HG03575 (cell line): ENCODE measurements around the gene CFAP61.

Experiments used
- ATAC-seq: cut with Tn5 transposase; IDR thresholded peaks from one replicate; pipeline ENCODE4 v1.9.1; 2021; ENCODE audit not compliant: unreplicated experiment, insufficient number of reproducible peaks, low FRiP score; ENCODE audit errors: extremely low read depth

Gene CFAP61

DNA sequence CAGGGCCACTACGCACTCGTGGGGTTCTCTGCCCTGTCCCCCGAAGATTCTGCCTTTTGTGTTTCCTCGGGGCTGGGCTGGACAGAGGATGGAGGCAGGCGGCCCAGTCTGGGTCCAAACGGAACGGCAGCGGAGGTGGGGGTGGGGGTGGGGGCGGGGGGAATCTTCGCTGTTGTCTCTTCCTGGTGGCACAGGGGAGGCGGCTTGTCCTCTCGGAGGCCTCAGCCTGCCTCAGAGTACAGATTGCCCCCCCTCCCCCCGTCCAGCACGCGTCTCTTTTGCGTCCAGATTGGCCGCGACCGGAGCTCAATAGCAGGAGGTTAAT is 314.2 kb downstream of the CFAP61 start:
- no peak for ATAC-seq

DNA sequence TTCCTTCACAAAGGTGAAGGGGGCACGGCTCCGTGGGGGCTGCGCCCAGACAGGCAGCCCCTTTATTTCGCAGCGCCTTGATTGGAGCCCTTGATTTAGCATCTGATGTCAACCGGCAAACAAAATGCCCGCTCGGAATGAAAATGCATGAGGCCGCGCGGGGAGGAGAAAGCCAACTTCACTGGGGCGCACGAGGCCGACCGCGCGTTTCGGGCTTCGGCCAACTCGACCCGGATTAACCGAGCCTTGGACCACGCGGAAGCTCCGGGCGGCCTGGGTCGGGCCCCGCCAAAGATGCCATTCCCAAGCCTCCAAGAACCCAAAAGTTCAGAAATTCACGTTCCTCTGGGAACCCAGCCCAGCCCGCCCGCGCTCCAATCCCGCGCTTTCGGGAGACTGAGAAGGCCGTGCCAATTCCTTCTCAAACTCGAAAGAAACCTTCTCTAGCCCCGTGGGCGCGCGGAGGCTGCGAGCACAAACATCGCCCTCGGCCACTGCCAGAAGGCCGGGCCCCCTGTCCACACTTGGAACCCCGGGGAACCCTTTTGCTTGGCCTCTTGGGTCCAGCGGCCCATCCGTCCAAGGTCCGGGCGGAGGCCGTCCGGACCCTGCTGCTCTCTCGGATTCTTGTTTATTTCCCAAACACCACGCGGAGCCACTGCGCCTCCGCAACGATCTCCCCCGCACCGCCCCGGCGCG is 314.7 kb downstream of the CFAP61 start:
- no peak for ATAC-seq

DNA sequence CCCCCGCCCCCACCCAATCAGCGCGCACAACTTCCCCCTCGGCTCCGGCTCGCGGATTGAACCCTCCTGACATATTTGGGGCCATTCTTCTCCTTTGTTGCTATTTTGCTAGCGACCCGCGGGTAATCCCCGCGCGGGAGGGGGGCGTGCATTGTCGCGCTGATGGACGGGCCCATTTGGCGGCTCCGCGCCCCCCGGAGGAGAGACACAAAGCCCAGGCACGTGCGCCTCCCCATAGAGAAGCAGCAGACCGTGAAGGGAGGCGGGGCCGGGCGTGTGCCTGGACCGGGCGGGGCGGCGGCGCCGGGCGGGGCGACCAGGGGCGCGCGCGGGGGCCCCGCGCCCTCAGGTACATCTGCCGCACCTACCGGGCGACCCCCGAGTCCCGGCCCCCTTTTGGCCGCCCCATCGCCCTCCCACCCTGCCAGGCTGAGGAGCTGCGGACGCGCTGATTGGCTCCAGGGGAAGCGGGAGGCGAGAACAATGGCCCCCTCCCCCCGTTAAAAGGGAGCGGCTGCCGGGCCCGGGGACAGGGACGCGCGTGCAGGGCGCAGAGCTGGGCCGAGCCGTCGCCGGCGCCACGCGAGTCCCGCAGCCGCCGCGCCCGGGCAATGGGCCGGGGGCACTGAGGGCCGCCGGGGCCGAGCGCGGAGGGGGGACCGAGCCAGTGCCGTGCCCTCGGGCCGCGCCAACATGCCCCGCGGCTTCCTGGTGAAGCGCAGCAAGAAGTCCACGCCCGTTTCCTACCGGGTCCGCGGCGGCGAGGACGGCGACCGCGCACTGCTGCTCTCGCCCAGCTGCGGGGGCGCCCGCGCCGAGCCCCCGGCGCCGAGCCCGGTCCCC is 315.5 kb downstream of the CFAP61 start, which contains the start of gene INSM1:
TSS of gene INSM1 (plus strand) at position 530 of the 843 bp plus-strand sequence. CDS start at position 694, 164 bp downstream.
- no peak for ATAC-seq

DNA sequence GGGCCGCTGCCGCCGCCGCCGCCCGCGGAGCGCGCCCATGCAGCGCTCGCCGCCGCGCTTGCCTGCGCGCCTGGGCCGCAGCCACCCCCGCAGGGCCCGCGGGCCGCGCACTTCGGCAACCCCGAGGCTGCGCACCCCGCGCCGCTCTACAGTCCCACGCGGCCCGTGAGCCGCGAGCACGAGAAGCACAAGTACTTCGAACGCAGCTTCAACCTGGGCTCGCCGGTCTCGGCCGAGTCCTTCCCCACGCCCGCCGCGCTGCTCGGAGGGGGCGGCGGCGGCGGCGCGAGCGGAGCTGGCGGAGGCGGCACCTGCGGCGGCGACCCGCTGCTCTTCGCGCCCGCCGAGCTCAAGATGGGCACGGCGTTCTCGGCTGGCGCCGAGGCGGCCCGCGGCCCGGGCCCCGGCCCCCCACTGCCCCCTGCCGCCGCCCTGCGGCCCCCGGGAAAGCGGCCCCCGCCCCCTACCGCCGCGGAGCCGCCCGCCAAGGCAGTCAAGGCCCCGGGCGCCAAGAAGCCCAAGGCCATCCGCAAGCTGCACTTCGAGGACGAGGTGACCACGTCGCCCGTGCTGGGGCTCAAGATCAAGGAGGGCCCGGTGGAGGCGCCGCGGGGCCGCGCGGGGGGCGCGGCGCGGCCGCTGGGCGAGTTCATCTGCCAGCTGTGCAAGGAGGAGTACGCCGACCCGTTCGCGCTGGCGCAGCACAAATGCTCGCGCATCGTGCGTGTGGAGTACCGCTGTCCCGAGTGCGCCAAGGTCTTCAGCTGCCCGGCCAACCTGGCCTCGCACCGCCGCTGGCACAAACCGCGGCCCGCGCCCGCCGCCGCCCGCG is 316.3 kb downstream of the CFAP61 start:
- no peak for ATAC-seq

DNA sequence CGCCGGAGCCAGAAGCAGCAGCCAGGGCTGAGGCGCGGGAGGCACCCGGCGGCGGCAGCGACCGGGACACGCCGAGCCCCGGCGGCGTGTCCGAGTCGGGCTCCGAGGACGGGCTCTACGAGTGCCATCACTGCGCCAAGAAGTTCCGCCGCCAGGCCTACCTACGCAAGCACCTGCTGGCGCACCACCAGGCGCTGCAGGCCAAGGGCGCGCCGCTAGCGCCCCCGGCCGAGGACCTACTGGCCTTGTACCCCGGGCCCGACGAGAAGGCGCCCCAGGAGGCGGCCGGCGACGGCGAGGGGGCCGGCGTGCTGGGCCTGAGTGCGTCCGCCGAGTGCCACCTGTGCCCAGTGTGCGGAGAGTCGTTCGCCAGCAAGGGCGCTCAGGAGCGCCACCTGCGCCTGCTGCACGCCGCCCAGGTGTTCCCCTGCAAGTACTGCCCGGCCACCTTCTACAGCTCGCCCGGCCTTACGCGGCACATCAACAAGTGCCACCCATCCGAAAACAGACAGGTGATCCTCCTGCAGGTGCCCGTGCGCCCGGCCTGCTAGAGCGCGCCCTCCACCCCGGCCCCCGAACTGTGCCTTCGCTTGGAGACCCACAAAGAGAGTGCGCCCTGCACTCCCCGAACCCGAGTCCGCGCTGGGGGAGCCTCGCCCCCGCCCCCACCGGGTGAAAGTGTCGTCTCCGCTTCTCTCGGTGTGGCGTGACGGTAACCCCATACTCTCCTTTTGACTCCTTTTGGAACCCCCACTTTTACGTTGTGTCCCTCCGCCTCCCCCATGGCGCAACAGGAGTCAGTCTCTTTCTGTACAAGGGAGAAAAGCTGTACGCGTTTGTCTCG is 317.1 kb downstream of the CFAP61 start:
- ATAC-seq, result no peak

DNA sequence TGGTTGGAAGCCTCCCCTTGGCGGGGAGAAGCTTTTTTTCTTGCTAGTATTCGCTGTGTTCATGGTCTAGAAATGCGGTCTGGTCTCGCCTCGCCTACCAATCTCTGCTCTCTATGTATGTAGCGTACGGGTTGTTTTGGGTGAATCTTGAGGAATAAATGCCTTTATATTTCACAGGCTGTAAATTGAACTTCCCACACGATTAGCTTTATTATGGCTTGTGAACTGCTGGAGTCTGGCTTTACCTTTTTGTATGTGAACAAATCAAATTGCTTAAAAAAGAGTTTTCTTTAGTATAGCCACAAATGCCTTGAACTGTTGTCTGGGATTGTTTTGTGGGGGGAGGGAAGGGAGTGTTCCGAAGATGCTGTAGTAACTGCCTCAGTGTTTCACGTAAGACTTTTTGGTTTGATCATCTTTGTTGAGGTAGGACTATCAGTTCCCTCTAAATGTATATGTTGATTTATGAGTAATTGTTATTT is 317.8 kb downstream of the CFAP61 start:
- no peak for ATAC-seq

DNA sequence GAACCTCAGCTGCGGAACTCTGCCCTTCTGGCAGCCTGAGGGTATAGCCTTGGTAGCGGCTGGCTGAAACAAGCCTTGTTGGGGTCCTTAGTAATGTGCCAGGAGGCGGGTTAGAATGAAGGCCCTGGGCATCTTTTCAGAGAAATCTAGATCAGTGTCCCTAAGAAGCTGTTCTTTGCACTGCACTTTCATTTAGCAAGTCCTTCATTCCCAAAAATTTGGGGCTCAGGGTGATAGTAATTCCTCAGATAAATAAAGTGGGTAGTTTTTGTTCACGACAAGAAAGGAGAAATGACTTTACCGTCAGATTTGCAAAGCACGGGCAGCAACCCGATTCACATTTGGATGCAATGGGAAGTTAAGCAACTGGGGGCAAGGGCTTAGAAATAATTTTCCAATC is 318.8 kb downstream of the CFAP61 start:
- ATAC-seq, result no peak

- ATAC-seq, result no peak
Observed at GRCh38 chr20:20371681-20372080, 319.3 kb downstream of the CFAP61 start.

GRCh38 chr20:20373091-20373571 is 320.8 kb downstream of the CFAP61 start:
- ATAC-seq, result no peak

- no peak for ATAC-seq
Observed at GRCh38 chr20:20375862-20376261, 323.5 kb downstream of the CFAP61 start.

DNA sequence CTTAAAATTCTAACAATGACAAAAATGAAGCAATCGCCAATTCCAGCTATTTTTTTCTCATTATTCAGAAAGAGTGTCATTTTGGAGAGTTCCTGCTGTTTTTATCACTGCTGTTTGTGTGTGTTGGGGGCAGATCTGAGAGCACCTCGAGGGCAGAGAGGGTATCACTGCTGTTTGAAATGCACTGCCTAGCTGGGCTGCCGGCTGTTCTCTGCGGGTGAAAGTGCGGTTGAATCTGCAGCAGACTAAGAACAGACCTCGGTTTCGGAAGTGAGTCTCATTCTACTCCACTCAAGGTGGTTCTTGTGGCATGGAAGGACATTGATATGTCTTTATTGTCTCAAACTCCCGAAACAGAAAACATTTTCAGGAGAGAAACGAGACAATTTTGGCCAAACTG is 333.9 kb downstream of the CFAP61 start:
- ATAC-seq, result no peak

DNA sequence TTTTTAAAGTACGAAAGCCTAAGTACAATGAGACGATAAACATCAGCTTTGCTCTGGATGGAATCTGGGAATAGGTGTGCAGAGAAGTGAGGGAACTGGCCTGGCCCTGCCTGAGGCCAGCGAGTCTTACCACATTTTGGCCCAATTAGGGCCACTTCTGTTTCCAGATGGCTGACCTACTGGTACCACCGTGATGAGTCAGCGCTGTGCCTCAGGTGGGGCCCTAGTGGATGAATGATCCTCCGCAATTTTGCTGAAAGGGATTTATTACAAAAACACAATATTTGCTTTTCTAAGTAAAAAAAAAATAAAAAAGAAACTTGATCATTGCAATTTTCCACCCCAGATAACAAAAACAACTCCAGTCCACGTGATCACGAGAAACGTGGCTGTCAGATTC is 338.1 kb downstream of the CFAP61 start:
- no peak for ATAC-seq

DNA sequence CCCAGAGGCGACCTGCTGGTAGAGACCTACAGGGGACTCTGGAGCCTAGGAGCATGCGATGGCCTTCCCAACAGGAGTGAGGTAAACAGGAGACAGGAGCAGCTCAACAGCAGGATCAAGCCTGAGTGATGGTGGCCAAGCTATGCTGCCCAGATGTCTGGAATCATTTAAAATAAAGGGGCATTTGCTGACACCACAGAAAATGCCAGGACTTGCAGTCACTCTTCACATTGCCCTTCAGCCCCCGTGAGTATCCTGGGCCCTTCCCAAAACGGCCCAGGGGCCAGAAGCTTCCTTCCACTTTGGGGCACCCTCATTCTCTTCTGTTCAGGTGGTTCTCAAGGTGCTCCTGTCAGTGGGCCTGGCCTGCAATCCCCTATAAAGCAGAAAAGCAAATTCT is 338.8 kb downstream of the CFAP61 start:
- ATAC-seq, result no peak

- ATAC-seq, result no peak
Observed at GRCh38 chr20:20391766-20392165, 339.4 kb downstream of the CFAP61 start.

DNA sequence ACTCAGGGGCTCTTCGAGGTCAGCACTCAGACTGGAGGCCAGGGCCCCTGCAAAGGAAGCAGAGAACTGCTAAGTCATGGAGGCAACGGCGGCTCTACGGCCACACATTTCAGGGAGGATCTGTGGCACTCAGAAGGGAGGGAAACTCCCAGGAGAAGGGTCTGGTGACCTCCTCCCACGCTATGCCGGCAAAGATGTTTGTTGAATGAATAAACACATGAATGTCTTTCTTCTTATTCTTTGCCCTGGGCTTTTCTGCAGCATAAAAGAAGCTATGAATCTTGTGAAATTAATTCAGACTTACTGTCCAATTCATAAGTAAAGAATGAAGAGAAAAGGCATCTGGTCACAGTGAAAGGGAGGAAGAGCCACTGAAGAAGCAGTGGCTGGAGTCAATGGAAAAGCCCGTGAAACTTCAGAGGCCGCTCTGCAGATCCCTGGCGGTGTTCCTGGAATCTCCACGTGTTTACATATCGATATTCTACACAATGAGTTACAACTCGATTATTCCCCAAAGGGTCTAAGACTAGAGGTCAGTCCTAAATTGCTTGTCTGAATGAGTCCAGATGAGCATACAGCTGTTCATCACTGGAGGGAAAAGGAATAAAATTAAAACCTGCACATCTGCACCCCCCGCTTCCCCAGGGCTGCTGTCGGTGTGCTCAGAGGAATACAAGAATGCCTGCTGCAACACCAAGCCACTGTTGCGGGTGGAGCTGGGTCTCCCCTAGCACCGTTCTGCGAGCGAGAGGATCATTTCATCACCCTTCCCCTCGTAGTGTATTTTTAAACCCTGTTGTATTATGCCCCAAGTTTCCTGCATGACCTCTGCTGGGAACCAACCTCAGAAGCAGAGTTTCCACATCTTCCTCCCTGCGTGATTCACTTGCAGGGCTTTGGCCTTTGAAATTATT is 341.1 kb downstream of the CFAP61 start:
- no peak for ATAC-seq

- no peak for ATAC-seq
Observed at GRCh38 chr20:20395087-20395486, 342.8 kb downstream of the CFAP61 start.

- no peak for ATAC-seq
Observed at GRCh38 chr20:20395903-20396568, 343.7 kb downstream of the CFAP61 start.
